HG02852 (cell line): ENCODE measurements around the gene CLDND2.

Experiments
- ATAC-seq: cut with Tn5 transposase; IDR thresholded peaks from one replicate; pipeline ENCODE4 v1.9.1; 2021; ENCODE audit warnings: mild to moderate bottlenecking, moderate library complexity; ENCODE audit not compliant: unreplicated experiment

CLDND2 gene

GRCh38 chr19:51337141-51337860 lies 31.5 kb downstream of the CLDND2 start:
- ATAC-seq = no peak

DNA sequence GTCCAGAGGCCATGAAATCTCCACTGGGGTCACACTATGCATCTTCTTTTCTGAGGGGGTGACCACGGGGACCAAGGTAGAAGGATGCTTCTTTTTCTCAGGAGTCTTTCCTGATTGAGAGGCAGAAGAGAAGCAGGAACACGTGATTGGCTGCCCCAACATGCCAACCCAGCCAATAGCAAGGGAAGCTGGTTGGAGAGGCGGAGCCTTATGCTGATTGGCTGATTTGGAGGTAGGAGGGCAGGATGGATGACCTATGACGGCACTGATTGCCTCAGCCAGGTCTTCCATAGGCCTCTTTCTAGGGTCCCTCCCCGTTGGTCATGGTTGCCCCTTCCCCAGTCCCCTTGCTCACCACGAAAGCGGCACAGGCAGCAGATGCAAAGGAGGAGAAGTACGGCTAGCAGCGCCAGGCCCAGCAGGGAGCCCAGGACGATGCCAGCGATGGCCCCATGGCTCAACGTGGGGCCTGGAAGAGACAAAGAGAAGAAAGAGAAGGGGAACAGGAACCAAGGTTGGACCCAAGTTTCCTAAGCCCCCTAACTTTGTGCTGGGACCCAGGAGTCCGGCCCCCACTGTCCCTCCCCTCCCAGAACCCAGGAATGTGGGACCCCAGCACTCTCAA lies 34.9 kb downstream of the CLDND2 start:
- no peak for ATAC-seq

DNA sequence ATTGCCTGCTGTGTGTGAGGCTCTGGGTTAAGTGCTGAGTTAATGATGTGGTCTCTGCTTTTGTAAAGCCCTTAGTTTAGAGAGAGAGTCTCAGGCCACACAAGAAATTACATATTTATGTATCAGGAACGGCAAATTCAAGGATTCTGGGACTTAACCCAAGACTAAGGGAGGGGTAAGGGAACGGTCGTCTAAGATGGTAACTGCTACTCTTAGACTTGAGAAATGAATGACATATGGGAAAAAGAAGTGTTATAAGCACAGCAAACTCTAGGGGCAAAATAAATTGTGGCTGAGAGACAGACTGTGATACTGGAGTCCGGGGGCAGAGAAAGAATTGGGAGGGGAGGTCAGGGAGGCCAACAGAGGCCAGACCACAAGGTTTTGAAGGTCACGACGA lies 37.1 kb downstream of the CLDND2 start:
- no peak for ATAC-seq

DNA sequence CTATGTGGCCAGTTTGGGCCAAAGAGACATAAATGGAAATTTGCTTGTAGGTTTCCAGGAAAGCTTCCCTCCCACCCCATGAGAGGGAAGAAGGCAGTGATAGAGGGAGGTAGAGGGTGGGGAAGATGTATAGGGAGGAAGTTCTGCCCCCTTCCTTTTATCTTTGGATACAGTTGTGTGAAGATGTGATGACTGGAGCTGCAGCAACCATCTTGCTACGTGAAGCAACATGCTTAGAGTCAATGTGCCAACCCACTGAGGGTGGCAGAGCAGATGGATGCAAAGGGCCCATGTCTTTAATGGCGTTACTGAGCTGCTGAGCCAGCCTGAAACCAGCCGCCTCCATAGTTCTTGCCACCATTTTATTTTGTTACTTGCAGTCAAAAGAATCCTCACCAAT lies 37.6 kb downstream of the CLDND2 start:
- ATAC-seq = no peak

GRCh38 chr19:51330366-51330765 lies 38.4 kb downstream of the CLDND2 start:
- no peak for ATAC-seq

- ATAC-seq = no peak
These were observed 39.4 kb downstream of the CLDND2 start for GRCh38 chr19:51329411-51329810.

- ATAC-seq = no peak
These were observed 41.5 kb downstream of the CLDND2 start for GRCh38 chr19:51327066-51328001.

DNA sequence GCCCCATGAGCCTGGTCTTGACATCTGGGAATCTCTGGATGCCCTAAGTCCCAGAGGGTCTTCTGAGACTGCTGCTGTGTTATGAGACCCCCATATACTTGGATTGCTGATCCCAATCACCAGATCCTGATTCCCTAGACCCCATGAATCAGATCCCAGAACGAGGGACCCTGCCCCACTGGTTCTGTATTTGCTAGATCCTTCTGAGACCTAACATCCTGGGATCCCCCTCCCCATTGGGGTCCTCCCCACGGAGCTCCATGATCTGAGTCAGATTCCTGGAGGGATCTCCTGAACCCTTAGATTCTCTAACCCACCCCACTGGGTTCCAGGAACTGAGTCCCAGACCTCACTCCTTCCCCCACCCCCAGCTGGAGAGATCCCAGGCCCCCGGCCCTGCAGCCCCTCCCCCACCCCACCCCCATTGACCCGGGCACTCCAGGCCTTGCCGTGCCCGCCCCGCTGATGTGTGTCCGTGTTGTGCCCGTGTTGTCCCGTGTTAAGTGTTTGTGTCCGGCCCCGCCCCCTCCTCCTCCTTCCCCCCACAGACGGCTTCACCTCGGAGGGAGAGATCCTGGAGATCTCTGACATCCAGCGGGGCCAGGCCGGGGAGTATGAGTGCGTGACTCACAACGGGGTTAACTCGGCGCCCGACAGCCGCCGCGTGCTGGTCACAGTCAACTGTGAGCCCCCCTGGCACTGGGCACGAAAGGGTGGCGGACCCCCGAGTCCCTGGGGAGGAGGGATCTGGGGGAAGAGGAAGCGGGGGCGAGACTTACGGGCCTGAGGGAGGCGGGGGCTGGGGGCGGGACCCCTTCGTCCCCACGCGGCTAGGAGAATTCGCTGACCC lies 42.4 kb downstream of the CLDND2 start:
- no peak for ATAC-seq

DNA sequence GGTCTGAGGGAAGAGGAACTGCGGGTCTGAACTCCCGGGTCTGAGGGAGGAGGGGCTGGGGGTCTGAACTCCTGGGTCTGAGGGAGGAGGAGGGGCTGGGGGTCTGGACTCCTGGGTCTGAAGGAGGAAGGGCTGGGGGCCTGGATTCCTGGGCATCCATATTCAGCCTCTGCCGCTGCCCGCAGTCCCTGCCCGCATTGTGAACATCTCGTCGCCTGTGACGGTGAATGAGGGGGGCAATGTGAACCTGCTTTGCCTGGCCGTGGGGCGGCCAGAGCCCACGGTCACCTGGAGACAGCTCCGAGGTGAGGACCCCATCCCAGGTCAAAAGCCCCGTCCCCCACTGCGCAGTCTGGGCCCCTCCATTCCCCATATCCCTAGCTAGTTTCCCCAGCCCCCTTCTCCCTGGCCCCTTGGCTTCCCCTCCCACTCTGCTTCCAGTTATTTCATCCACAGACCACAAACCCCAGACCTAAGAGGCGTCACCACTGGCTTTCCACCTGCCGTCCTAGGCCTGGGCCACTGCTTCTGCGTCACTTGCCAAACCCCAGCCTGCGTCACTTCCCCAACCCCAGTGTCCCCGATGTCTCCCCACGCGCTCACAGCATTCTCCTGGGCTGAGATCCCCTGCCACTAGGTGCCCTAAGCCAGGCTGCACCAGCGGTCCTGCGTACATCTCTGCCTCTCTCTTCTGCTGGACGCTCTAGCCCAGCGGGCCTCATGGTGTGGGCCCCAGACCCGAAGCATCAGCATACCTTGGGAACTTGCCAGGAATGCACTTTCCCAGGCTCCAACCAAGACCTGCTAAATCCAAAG lies 43.4 kb downstream of the CLDND2 start:
- ATAC-seq = no peak

DNA sequence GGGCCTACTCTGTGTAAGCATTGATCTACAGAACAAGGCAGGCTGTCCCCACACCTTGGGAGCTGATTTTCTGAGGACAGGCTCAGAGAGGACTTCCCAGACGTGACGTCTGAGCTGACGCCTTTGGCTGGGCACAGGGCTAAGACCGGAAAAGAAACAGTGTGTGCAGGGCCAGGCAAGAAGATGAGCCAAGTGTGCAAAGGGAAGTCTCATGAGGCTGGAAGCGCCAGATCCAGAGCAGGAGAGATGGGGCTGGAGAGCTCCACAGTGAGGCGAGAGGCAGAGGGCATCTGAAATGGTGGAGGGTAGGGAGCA lies 44.7 kb downstream of the CLDND2 start:
- ATAC-seq = no peak

DNA sequence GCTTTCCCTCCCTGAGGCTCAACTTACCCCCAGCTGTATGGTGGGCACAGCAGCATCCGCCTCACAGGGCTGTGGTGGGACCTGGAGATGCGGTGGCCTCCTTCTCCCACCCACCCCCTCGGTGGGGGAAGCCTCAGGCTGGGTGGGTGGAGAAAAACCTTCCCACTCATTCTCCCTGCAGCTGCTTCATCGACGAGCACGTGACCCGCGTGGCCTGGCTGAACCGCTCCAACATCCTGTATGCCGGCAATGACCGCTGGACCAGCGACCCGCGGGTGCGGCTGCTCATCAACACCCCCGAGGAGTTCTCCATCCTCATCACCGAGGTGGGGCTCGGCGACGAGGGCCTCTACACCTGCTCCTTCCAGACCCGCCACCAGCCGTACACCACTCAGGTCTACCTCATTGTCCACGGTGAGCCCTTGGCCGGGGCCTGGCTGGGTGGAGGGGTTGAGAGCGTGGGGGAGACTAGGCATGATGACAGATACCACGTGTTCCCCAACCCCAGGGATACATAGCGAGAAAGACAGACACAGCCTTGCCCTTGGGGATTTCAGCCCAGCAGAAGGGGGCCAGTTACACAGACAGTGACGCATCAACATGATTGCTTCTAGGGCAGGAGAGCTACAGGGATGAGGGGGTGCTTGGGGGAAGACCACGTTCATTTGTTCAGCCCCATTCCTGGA lies 45.2 kb downstream of the CLDND2 start:
- ATAC-seq = no peak

DNA sequence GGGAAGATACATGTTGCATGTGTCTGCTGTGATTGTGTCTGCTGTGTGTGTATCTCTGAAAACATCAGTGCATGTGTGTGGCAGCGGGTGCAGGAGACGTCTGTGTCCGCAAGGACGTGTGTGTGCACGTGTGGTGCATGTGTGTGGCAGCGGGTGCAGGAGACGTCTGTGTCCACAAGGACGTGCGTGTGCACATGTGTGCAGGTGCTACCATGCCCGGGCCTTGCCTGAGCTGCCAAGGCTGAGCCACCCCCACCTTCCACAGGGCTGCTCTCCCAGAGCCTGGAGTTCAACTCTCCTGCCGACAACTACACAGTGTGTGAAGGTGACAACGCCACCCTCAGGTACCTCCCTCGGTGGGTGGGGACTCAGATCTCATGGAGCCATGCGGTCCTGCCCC lies 47.0 kb downstream of the CLDND2 start:
- ATAC-seq = no peak

DNA sequence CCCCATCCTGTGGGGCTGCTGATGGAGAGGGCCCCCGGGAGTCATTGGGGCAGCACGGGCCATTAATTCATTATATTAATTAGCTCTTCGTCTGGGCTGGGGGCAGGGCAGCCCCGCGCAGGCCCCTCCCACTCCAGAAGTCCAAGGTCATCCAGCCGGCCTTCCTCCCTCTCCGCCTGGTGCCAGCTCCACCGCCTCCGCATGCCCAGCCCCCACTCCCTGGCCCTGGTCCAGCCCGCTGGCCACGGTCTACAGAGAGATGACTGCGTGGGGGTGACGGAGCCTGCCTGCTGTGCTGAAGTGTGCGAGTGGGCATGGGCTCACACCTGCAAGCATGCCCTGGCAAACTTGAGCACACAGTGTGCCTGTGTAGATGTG lies 48.5 kb downstream of the CLDND2 start:
- ATAC-seq = no peak

- no peak for ATAC-seq
These were observed 49.0 kb downstream of the CLDND2 start for GRCh38 chr19:51319649-51320279.

- ATAC-seq = no peak
These were observed 49.8 kb downstream of the CLDND2 start for GRCh38 chr19:51318687-51319648.

GRCh38 chr19:51317968-51318367 lies 50.8 kb downstream of the CLDND2 start:
- ATAC-seq = no peak

DNA sequence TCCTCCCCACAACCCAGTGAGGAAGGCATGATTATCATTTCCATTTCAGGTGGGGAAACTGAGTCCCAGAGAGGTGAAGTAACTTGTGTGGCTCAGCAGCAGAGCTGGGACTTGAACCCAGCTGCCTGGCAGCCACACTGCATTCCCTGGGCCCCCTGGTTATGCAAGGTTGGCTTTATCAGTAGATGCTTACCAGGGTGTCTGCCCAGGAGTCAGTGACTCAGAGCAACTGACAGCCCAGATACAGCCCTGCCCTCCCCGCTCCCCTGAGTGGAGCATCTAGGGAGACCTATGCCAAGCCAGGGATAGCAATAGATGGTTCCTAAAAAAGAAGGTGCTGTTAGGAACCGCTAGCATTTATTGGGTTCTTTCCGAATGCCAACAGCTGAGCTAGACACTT lies 51.4 kb downstream of the CLDND2 start:
- no peak for ATAC-seq
